Body of pancreas (tissue), 4 donors: Measurements from ENCODE around the gene TAF6.

ENCODE experiments used
- CTCF ChIP-seq, 7 experiments: fragments of 450-650 bp in 4 of 7; fragments of 200-600 bp in 3 of 7; sonication (generic) in 3 of 7; IDR thresholded peaks; one replicate each; pipeline ENCODE4 v1.5.1; 2016 to 2019; ENCODE audit warnings: antibody characterized with exemption in 7 of 7
- POLR2A ChIP-seq, 3 donors: fragments of 450-650 bp; IDR thresholded peaks; one replicate each; pipeline ENCODE4 v1.6.1; 2016; ENCODE audit warnings: antibody characterized with exemption in 3 of 3, mild to moderate bottlenecking in 2 of 3

- TF ChIP-seq CTCF (IDR thresholded peaks at IDR 0.05), result no peak
- TF ChIP-seq POLR2A (IDR thresholded peaks at IDR 0.05), result no peak
These were observed 33.6 kb downstream of the TAF6 start for GRCh38 chr7:100085515-100085914.
